H1 (cell line): ENCODE measurements around the gene MPP2.

Source experiments
- CHD1 ChIP-seq: IDR thresholded peaks from 2 replicates; pipeline ENCODE4 v1.6.1; 2012; ENCODE audit warnings: low read depth, low read length, improper control_type of control experiment
- EZH2 ChIP-seq: fragments of 200-600 bp; sonication (generic); IDR thresholded peaks from 2 replicates; pipeline ENCODE4 v1.7.1; 2012; ENCODE audit warnings: low read depth, mild to moderate bottlenecking, moderate library complexity, low read length, inconsistent platforms; ENCODE audit not compliant: severe bottlenecking
- JUND ChIP-seq: IDR thresholded peaks from 2 replicates; pipeline ENCODE4 v1.6.1; 2011; ENCODE audit warnings: mild to moderate bottlenecking, improper control_type of control experiment, low read length
- POLR2AphosphoS5 ChIP-seq: IDR thresholded peaks from 2 replicates; pipeline ENCODE4 v1.6.1; 2011; ENCODE audit warnings: low read depth, low read length
- RBBP5 ChIP-seq: IDR thresholded peaks from 2 replicates; pipeline ENCODE4 v1.7.1; 2012; ENCODE audit warnings: low read depth, mild to moderate bottlenecking, inconsistent platforms, low read length, moderate library complexity, borderline replicate concordance
- SP1 ChIP-seq: IDR thresholded peaks from 2 replicates; pipeline ENCODE4 v1.6.1; 2011; ENCODE audit warnings: low read depth, low read length
- TCF12 ChIP-seq: IDR thresholded peaks from 2 replicates; pipeline ENCODE4 v1.6.1; 2011; ENCODE audit warnings: low read depth, mild to moderate bottlenecking, low read length
- YY1 ChIP-seq: IDR thresholded peaks from 2 replicates; pipeline ENCODE4 v1.6.1; 2011; ENCODE audit warnings: low read depth, mild to moderate bottlenecking, low read length
- TF ChIP-seq, protein P1 (sequence below), 3 experiments: IDR thresholded peaks; 1 replicate in 2 of 3; 2 replicates in 1 of 3; pipeline versions ENCODE4 v1.5.1 to v1.6.1; 2011; ENCODE audit warnings: low read length in 3 of 3, mild to moderate bottlenecking in 3 of 3, inconsistent platforms in 2 of 3, low read depth in 1 of 3, moderate library complexity in 1 of 3; ENCODE audit not compliant: insufficient read depth in 1 of 3; ENCODE audit errors: control extremely low read depth in 1 of 3

- TF ChIP-seq, protein P1, sequence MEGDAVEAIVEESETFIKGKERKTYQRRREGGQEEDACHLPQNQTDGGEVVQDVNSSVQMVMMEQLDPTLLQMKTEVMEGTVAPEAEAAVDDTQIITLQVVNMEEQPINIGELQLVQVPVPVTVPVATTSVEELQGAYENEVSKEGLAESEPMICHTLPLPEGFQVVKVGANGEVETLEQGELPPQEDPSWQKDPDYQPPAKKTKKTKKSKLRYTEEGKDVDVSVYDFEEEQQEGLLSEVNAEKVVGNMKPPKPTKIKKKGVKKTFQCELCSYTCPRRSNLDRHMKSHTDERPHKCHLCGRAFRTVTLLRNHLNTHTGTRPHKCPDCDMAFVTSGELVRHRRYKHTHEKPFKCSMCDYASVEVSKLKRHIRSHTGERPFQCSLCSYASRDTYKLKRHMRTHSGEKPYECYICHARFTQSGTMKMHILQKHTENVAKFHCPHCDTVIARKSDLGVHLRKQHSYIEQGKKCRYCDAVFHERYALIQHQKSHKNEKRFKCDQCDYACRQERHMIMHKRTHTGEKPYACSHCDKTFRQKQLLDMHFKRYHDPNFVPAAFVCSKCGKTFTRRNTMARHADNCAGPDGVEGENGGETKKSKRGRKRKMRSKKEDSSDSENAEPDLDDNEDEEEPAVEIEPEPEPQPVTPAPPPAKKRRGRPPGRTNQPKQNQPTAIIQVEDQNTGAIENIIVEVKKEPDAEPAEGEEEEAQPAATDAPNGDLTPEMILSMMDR (IDR thresholded peaks at IDR 0.05; ENCODE audit: control extremely low read depth in 1 of 3, insufficient read depth in 1 of 3, low read depth in 1 of 3, low read length in 3 of 3), result peak; percentile 90 to 95 (median 92)
- TF ChIP-seq EZH2 (no peak), RBBP5 (no peak), TCF12 (no peak), SP1 (no peak), JUND (no peak), YY1 (peak; percentile 69; the same call in 1 of the 2 replicates), POLR2AphosphoS5 (no peak), CHD1 (no peak)
These were observed 26.8 kb downstream of the MPP2 start for GRCh38 chr17:43880420-43880991.
